ENCODE data around the gene CEP128.

GRCh38 chr14:80464531-80465149 lies 476.9 kb downstream of the CEP128 start:
- TF ChIP-seq CTCF (IDR thresholded peaks at IDR 0.05) (no peak), POLR2A (IDR thresholded peaks at IDR 0.05) (no peak)

Measured in uterus (tissue), 2 donors.